ENCODE measurements around the gene CSF3R. TPM values are rescaled to one million over a fixed set of nuclear protein-coding genes. Genes with fewer than 3 reads are reported as not detected.

CSF3R gene
- total RNA-seq, 2 experiments from 2014 or later: not detected

- no peak for TF ChIP-seq CTCF (IDR thresholded peaks at IDR 0.05)
- Mint-ChIP-seq H3K9me3 (no peaks in the 10 kb centered on the region), H3K27me3 (peaks cover 3% of the 10 kb centered on the region), H3K4me3 (no peak overlapping the region), H3K27ac (no peak overlapping the region), H3K36me3 (ENCODE audit: low read depth) (no peaks in the 10 kb centered on the region), H3K4me1 (ENCODE audit: low read depth) (peaks cover 8% of the 10 kb centered on the region)
- ATAC-seq: no peak
- ChIA-PET CTCF (interaction anchor here (1.3 kb wide), 1 partner anchor 11 kb away, joined by 5 read pairs; no protein-coding TSS in a partner anchor), POLR2A (no interaction called here)
- intact Hi-C loops (cut with micrococcal nuclease): no loop called here
- no peak for DNase-seq
Measured at GRCh38 chr1:36528361-36529349, 45.9 kb upstream of the CSF3R start.

- no peak overlapping the region for H3K4me3 Mint-ChIP-seq
- peaks cover 1% of the 10 kb centered on the region for H3K27me3 Mint-ChIP-seq
- intact Hi-C loops (cut with micrococcal nuclease): no loop called here
- H3K9me3 Mint-ChIP-seq: no peaks in the 10 kb centered on the region
- no peak for DNase-seq
- TF ChIP-seq CTCF (IDR thresholded peaks at IDR 0.05): no peak
- no peak for ATAC-seq
- ChIA-PET CTCF (interaction anchor here (1.2 kb wide), 1 partner anchor 8 kb away, joined by 5 read pairs; no protein-coding TSS in a partner anchor), POLR2A (no interaction called here)
- peaks cover 11% of the 10 kb centered on the region for H3K4me1 Mint-ChIP-seq (ENCODE audit: low read depth)
- no peak overlapping the region for H3K27ac Mint-ChIP-seq
- H3K36me3 Mint-ChIP-seq (ENCODE audit: low read depth): no peaks in the 10 kb centered on the region
Measured at GRCh38 chr1:36525166-36525565, 42.5 kb upstream of the CSF3R start.

GRCh38 chr1:36524359-36525062 is 41.8 kb upstream of the CSF3R start:
- no peaks in the 10 kb centered on the region for H3K9me3 Mint-ChIP-seq
- no peak overlapping the region for H3K4me3 Mint-ChIP-seq
- H3K36me3 Mint-ChIP-seq (ENCODE audit: low read depth): no peaks in the 10 kb centered on the region
- DNase-seq (no peak), ATAC-seq (no peak)
- H3K27me3 Mint-ChIP-seq: no peaks in the 10 kb centered on the region
- H3K27ac Mint-ChIP-seq: no peak overlapping the region
- ChIA-PET POLR2A (no interaction called here), CTCF (no interaction called here)
- TF ChIP-seq CTCF (IDR thresholded peaks at IDR 0.05): no peak
- intact Hi-C loops (cut with micrococcal nuclease): no loop called here
- peaks cover 11% of the 10 kb centered on the region for H3K4me1 Mint-ChIP-seq (ENCODE audit: low read depth)

- ChIA-PET CTCF (no interaction called here), POLR2A (interaction anchor here (1.5 kb wide), 1 partner anchor 8 kb away, joined by 3 read pairs; no protein-coding TSS in a partner anchor)
- Mint-ChIP-seq H3K36me3 (ENCODE audit: low read depth) (no peaks in the 10 kb centered on the region), H3K27me3 (no peaks in the 10 kb centered on the region), H3K4me3 (no peak overlapping the region), H3K4me1 (ENCODE audit: low read depth) (peaks cover 11% of the 10 kb centered on the region), H3K27ac (peak overlapping the region; percentile 4), H3K9me3 (no peaks in the 10 kb centered on the region)
- intact Hi-C loops (cut with micrococcal nuclease): no loop called here
- DNase-seq: peak; percentile 49
- TF ChIP-seq CTCF (IDR thresholded peaks at IDR 0.05): no peak
- ATAC-seq: peak; percentile 64
Measured at GRCh38 chr1:36523850-36524249, 41.1 kb upstream of the CSF3R start.

- ChIA-PET CTCF (no interaction called here), POLR2A (interaction anchor here (1.5 kb wide), 1 partner anchor 8 kb away, joined by 3 read pairs; no protein-coding TSS in a partner anchor)
- Mint-ChIP-seq H3K9me3 (no peaks in the 10 kb centered on the region), H3K4me1 (ENCODE audit: low read depth) (peaks cover 11% of the 10 kb centered on the region), H3K36me3 (ENCODE audit: low read depth) (no peaks in the 10 kb centered on the region), H3K4me3 (no peak overlapping the region), H3K27ac (no peak overlapping the region), H3K27me3 (no peaks in the 10 kb centered on the region)
- intact Hi-C loops (cut with micrococcal nuclease): no loop called here
- no peak for TF ChIP-seq CTCF (IDR thresholded peaks at IDR 0.05)
- DNase-seq (no peak), ATAC-seq (no peak)
Measured at GRCh38 chr1:36523230-36523495, 40.5 kb upstream of the CSF3R start.

All from activated CD8-positive, alpha-beta T cell treated with anti-CD3 and anti-CD28 coated beads for 36 hours (primary cell).